ENCODE data around the gene HOXA3. TPM values are rescaled to one million over a fixed set of nuclear protein-coding genes. Genes with fewer than 3 reads are reported as not detected.
A peak's percentile ranks its signal among the peaks of the same experiment; 100 is the strongest.

The HOXA3 gene
- total RNA-seq, 2 donors from 2014 or later: not detected

DNA sequence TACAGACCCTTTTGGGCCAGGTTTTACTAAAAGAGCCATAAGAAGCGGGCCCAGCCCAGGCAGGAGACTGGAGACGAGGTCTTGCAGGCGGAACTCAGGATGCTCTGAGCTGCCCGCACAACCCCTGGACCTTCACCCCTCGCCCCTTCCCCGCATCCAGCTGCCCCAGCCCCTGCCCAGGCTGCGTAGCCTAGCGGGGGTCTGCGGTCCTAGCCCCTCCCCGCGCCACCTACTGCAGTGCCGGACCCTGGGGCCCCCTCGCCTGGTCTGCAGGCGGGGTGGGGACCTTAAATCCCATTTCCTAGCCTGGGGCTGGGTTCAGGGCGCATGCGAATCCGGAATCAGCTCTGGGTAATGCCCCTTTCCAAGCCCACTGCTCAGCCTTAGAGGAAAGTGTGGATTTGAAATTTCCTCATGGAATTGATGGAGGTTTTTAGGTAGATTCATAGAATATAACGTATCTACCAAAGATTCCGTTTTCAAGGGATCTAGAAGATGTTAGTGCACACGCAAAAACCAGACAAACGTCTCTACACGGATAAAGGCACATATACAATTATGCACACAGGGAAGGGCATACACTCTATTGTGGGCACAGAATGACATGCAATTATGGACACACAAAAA is 546 bp upstream of the HOXA3 start:
- WGBS, 2 experiments (ENCODE audit: insufficient coverage in 1 of 2, insufficient read length in 1 of 2): 19 to 24% methylated on average over 6 to 22 of the region's 22 CpGs
- H3K36me3 ChIP-seq (ENCODE audit: control insufficient read depth, insufficient read depth, low read length): no peaks in the 10 kb centered on the region
- no peak overlapping the region for H3K27ac ChIP-seq (ENCODE audit: low read depth, low read length)
- Mint-ChIP-seq H3K27ac (no peak overlapping the region), H3K9me3 (peaks cover 35% of the 10 kb centered on the region), H3K36me3 (ENCODE audit: low read depth) (no peaks in the 10 kb centered on the region), H3K4me3 (no peak overlapping the region), H3K27me3 (ENCODE audit: insufficient read depth) (peaks cover 100% of the 10 kb centered on the region), H3K4me1 (no peaks in the 10 kb centered on the region)
- no peak overlapping the region for H3K9ac ChIP-seq (ENCODE audit: extremely low read depth, low read length, poor library complexity, severe bottlenecking)
- TF ChIP-seq, protein P1, sequence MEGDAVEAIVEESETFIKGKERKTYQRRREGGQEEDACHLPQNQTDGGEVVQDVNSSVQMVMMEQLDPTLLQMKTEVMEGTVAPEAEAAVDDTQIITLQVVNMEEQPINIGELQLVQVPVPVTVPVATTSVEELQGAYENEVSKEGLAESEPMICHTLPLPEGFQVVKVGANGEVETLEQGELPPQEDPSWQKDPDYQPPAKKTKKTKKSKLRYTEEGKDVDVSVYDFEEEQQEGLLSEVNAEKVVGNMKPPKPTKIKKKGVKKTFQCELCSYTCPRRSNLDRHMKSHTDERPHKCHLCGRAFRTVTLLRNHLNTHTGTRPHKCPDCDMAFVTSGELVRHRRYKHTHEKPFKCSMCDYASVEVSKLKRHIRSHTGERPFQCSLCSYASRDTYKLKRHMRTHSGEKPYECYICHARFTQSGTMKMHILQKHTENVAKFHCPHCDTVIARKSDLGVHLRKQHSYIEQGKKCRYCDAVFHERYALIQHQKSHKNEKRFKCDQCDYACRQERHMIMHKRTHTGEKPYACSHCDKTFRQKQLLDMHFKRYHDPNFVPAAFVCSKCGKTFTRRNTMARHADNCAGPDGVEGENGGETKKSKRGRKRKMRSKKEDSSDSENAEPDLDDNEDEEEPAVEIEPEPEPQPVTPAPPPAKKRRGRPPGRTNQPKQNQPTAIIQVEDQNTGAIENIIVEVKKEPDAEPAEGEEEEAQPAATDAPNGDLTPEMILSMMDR (conservative IDR thresholded peaks at IDR 0.05): no peak
- H3K27me3 ChIP-seq (ENCODE audit: control insufficient read depth, insufficient read depth, low read length, poor library complexity, severe bottlenecking): peaks cover 100% of the 10 kb centered on the region
- H3K4me3 ChIP-seq (ENCODE audit: low read length): no peak overlapping the region
- H3K4me1 ChIP-seq (ENCODE audit: control insufficient read depth, insufficient read depth, low read length): no peaks in the 10 kb centered on the region
- peak; percentile 48 for DNase-seq
- peaks cover 28% of the 10 kb centered on the region for H3K9me3 ChIP-seq (ENCODE audit: control insufficient read depth, low read length)

- Mint-ChIP-seq H3K27me3 (ENCODE audit: insufficient read depth) (peaks cover 100% of the 10 kb centered on the region), H3K4me3 (peak overlapping the region; percentile 16), H3K27ac (no peak overlapping the region), H3K9me3 (peaks cover 29% of the 10 kb centered on the region), H3K36me3 (ENCODE audit: low read depth) (no peaks in the 10 kb centered on the region), H3K4me1 (no peaks in the 10 kb centered on the region)
- Histone ChIP-seq H3K4me1 (ENCODE audit: control insufficient read depth, insufficient read depth, low read length) (no peaks in the 10 kb centered on the region), H3K36me3 (ENCODE audit: control insufficient read depth, insufficient read depth, low read length) (no peaks in the 10 kb centered on the region), H3K9me3 (ENCODE audit: control insufficient read depth, low read length) (peaks cover 29% of the 10 kb centered on the region), H3K4me3 (ENCODE audit: low read length) (peak overlapping the region; percentile 49), H3K27ac (ENCODE audit: low read depth, low read length) (no peak overlapping the region), H3K9ac (ENCODE audit: extremely low read depth, low read length, poor library complexity, severe bottlenecking) (no peak overlapping the region), H3K27me3 (ENCODE audit: control insufficient read depth, insufficient read depth, low read length, poor library complexity, severe bottlenecking) (peaks cover 100% of the 10 kb centered on the region)
- WGBS, 2 experiments (ENCODE audit: insufficient coverage in 1 of 2, insufficient read length in 1 of 2): 2 to 9% methylated on average over 9 to 26 of the region's 27 CpGs
- TF ChIP-seq, protein P1 (conservative IDR thresholded peaks at IDR 0.05): no peak
- no peak for DNase-seq
Measured at GRCh38 chr7:27151341-27151930, 947 bp downstream of the HOXA3 start.

DNA sequence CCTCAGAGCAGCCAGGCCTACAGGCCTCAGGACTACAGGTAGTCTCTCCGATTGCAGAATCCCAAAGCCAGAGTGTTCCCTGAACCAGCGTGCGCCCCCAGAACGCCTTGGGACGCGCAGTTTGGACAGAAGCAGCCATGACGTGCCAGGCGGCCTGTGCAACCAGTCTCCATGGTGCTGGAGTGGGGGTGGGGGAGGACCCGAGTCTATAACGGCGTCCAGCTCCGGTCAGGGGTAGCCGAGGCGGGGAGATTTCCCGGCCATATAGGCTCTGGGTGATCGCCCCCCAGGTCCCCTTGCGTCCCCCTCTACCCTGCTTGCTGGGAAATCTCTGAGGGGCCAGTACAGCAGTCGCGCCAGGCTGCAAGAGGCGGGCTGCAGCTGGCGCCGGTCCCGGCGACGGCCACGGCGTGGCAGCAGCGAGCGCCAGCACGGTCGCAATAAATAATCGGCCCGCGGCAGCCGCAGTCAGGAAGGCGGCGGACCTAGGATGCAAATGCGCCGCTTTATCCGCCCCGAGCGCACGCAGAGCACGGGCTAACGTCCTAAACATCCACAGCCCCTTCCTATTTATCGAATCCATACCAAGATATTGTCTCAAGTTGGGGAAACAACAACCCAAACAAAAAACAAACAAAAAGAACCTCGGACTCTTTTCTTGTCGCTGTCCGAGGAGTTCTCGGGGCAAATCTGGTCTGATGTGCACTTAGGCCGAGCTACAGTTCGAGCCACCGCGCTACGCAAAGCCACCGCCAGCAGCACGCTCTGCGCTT is 1.6 kb downstream of the HOXA3 start:
- Histone ChIP-seq H3K4me3 (ENCODE audit: low read length) (peak overlapping the region; percentile 49), H3K27me3 (ENCODE audit: control insufficient read depth, insufficient read depth, low read length, poor library complexity, severe bottlenecking) (peaks cover 100% of the 10 kb centered on the region), H3K36me3 (ENCODE audit: control insufficient read depth, insufficient read depth, low read length) (no peaks in the 10 kb centered on the region), H3K9me3 (ENCODE audit: control insufficient read depth, low read length) (peaks cover 28% of the 10 kb centered on the region), H3K4me1 (ENCODE audit: control insufficient read depth, insufficient read depth, low read length) (no peaks in the 10 kb centered on the region), H3K9ac (ENCODE audit: extremely low read depth, low read length, poor library complexity, severe bottlenecking) (no peak overlapping the region), H3K27ac (ENCODE audit: low read depth, low read length) (no peak overlapping the region)
- peaks cover 100% of the 10 kb centered on the region for H3K27me3 Mint-ChIP-seq (ENCODE audit: insufficient read depth)
- peak overlapping the region; percentile 16 for H3K4me3 Mint-ChIP-seq
- 4 to 5% methylated on average over 34 to 58 of the region's 58 CpGs for WGBS, 2 experiments (ENCODE audit: insufficient coverage in 1 of 2, insufficient read length in 1 of 2)
- peaks cover 24% of the 10 kb centered on the region for H3K9me3 Mint-ChIP-seq
- TF ChIP-seq, protein P1 (conservative IDR thresholded peaks at IDR 0.05): peak; percentile 86
- no peaks in the 10 kb centered on the region for H3K4me1 Mint-ChIP-seq
- no peaks in the 10 kb centered on the region for H3K36me3 Mint-ChIP-seq (ENCODE audit: low read depth)
- no peak overlapping the region for H3K27ac Mint-ChIP-seq
- DNase-seq: peak; percentile 90
